Right renal pelvis (tissue), 4 donors: ENCODE measurements around the gene SBK2. TPM values are rescaled to one million over a fixed set of nuclear protein-coding genes. Genes with fewer than 3 reads are reported as not detected.
A peak's percentile ranks its signal among the peaks of the same experiment; 100 is the strongest.

Experiments used
- DNase-seq, 4 donors: peaks; one replicate each; pipeline ENCODE4 v3.0.0-alpha.2; 2013; ENCODE audit warnings: low read depth in 4 of 4, low spot score in 3 of 4, missing footprints in 1 of 4
- polyA plus RNA-seq, 4 donors: library from polyadenylated mRNA; unstranded; fragments of 120-200 nt; gene quantifications; one replicate each; pipeline ENCODE4 v1.2.1, GENCODE V29; 2013; ENCODE audit not compliant: insufficient read length in 4 of 4

SBK2 gene
- polyA plus RNA-seq, 4 donors: 0.62 to 0.97 (median 0.67) TPM

GRCh38 chr19:55554741-55555152 is 17.8 kb upstream of the SBK2 start:
- DNase-seq: no peak

GRCh38 chr19:55554302-55554701 is 17.4 kb upstream of the SBK2 start:
- no peak for DNase-seq

DNA sequence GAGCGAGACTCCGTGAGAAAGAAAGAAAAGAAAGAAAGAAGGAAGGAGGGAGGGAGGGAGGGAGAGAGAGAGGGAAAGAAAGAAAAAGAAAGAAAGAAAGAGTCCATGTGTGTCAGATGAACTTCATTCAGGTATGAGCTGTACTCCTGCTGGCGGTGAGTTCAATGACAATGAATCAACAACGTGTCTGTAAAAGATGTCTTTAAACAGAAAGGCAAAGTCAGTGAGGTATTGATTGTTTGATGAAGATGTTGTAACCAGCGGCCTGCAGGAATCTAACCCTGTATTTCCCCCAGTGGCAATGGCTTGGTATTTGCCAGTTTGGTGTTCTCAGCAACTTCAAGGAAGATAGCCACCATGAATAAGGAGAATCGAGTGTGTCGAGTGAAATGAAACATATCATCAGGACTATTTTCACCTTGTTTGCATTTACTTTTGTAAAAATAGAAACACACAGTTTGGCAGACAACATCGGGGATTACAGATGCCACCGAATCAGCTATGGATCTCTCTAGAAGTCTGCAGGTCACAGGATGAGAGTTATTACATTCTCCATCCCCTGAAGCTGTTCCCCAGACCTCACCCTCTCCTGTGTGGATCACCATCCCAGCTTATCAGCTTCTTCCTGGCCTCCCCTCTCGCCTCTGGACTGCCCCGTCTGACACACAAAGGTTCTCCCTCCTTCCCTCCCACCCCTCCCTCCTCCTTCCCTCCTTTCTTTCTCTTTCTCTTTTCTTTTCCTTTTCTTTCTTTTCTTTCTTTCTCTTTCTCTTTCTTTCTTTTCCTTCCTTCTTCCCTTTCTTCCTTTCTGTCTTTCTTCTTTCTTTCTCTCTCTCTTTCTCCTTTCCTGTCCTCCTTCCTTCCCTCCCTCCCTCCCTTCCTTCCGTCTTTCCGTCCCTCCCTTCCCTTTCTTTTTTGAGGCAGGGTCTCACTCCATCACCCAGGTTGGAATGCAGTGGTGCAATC is 16.6 kb upstream of the SBK2 start:
- DNase-seq: no peak

DNA sequence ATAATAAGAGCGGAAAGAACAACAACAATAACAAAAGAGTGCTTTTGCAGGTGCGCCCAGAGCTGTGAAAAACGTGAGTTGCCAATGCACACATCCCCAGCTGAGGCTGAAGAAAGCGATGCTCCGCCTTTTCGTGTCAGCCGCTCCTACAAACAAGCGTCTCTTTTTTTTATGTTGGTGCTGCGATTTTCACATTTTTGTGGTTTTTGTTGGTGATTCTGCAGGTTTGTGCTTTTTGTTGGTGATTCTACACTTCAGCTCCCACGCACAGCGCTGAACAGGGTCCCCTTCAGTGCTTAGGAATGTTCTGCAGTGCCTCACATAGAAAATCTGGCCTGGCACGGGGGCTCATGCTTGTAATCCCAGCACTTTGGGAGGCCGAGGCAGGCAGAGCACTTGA is 15.7 kb upstream of the SBK2 start:
- DNase-seq: no peak

DNA sequence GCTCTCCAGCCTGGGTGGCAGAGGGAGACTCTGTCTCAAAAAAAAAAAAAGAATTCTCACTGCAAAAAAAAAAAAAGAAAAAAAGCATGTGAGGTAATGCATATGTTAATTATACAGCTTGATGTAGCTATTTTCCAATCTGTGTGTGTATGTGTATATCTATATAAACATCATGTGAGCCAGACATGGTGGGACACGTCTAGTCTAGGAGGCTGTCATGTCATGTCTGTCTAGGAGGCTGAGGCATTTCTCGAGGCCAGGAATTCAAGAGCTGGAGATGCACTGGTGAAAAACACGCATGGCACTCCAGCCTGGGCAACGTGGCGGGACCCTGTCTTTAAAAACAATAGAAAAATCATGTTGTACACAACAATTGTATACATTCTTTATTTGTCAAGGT is 15.3 kb upstream of the SBK2 start:
- no peak for DNase-seq

DNA sequence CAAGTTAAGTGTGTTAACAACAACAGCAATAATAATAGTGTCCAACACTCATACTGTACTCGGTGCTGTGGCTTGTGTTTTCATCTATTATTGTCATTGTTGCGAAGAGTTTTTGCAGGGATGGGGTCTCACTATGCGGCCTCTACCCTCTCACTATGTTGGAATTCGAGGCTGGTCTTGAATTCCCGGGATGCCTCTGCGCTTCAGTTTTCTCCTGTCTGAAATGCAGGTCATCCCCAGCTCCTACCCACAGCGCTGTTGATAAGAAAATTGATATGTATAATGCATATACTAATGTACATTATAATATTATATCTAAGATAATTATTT is 13.4 kb upstream of the SBK2 start:
- no peak for DNase-seq

- DNase-seq: peak in 2 of 4 donors; percentile 74 to 77
Observed at GRCh38 chr19:55549500-55550320, 12.8 kb upstream of the SBK2 start.

GRCh38 chr19:55546822-55547614 is 10.1 kb upstream of the SBK2 start:
- DNase-seq: no peak

- DNase-seq: no peak
Observed at GRCh38 chr19:55546011-55546410, 9.1 kb upstream of the SBK2 start.

GRCh38 chr19:55545443-55545842 is 8.5 kb upstream of the SBK2 start, which contains the start of gene SBK3:
Gene SBK3, minus strand, starts transcription at chr19:55545543. Its CDS starts 0 bp downstream, at chr19:55545543.
- no peak for DNase-seq

GRCh38 chr19:55544776-55545439 is 8.0 kb upstream of the SBK2 start:
- no peak for DNase-seq

DNA sequence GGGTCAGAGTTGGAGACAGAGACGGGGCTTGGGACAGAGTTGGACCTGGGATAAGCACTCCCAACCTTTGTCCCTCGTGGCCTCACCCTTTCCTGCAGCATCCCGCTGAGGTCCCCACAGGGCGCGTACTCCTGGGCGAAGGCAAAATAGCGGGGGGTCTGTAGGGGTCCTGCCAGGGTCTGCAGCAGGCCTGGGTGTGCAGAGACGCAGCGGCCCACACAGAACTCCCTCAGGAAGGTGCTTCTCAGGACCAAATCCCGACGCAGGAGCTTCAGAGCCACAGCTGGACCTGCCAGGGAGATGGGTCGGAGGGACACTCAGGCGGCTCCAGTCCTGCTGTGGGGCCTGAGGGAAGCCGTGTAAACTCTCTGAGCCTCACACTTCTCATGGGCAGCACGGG is 7.1 kb upstream of the SBK2 start:
- DNase-seq: no peak

DNA sequence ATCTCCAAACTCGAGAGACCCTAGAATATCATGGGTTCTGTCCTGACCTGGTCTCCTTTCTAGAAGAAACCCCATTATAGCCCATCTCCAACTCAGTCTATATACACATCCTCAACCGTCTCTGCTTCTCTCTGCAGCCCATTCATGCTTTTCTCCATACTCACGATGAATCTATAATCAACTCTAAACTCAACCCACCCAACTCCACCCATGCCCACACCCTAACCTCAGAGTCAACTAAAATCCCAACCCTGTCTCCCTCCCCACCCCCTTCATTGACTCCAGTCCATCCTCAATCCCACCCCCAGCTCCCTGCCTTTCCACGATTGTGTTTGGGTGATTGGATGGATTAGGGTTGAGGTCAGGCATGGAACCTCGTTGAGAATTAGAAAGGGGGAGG is 6.6 kb upstream of the SBK2 start:
- DNase-seq: no peak

DNA sequence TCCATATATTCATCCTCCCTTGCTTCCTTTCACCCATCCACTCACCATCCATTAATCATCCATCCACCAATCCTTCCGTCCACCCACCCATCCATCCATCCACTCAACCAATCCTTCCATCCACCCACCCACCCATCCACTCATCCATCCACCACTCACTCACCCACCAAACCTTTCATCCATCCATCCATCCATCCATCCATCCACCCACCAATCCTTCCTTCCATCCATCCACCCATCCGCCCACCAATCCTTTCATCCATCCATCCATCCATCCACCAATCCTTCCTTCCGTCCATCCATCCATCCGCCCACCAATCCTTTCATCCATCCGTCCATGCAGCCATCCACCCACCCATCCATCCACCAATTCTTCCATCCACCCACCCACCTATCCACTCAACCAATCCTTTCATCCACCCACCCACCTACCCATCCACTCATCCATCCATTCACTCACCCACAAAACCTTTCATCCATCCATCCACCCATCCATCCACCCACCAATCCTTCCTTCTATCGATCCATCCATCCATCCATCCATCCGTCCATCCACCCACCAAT is 5.4 kb upstream of the SBK2 start:
- no peak for DNase-seq

DNA sequence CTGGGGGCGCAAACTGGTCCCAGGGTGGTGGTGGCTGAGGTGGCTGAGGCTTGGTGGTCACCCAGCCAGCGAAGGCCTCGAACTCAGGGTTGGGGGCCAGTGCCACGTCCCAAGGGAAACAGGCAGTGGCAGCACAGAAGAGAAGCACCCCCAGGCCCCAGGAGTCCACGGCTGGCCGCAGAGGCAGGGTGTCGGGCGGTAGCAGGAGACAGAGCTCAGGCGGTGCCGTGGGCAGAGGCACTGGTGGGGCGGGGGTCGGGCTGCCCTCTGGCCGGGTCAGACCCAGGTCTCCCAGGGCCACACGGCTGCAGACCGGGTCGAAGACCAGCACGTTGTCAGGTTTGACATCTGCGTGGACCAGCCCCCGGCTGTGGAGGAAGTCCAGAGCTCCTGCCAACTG is 4.2 kb upstream of the SBK2 start:
- DNase-seq: no peak

DNA sequence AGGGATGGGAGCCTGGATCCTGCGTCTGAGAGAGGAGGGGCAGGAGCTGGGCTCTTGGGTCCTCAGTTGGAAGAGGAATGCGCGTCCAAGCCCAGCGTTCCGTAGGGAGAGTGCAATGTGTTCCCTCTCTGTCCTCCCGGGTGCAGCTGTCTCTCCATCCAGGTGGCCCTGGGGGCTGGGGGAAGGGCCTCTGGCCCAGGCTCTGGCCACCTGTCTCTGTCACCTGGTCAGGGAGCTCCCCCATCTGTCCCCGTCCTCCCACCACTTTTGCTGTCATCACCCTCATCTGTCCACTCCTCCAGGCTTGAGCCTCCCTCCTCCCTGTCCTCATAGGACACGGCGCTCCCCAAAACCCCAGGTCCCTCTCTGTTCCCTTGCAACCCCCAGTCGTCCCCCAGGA is 3.7 kb upstream of the SBK2 start:
- DNase-seq: no peak

DNA sequence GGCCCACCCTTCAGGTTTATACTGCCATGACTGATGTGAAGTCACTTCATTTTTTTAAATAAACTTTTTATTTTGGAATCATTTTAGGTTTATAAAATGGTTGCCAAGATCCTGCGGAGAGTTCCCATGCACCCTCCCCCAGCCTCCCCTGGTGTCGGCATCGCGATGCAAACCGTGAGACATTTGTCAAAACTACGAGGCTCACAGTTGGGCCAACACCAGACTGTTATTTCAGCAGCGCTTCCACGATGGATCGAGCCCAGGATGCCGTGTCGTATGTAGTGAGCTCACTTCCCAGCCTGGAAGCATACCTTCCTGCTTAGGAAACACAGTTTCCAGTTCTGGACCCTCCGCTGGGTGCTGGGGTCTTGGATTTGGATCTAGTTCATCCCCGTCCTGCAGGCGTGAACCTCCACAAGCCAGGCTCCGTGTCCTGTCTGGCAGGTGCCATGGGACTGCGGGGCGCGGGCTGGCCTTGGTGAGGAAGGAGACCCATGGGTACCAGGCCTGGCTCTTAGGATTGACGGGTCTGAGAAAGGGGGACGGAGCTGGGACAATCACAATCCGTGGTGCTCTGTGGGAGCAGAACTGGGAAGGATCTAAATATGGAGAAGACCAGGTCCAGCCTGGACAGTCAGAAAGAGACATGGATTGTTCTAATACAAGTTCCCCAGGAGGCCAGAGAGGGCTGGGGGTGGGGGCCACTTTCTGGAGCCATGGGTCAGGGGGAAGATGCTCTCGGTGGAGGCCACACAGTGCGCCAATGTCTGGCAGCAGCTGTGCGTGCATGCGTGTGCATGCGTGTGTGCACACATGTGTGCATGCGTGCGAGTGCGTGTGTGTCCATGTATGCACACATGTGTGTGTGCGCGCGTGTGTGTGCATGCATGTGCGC is 2.4 kb upstream of the SBK2 start:
- no peak for DNase-seq

- no peak for DNase-seq
Observed at GRCh38 chr19:55538132-55538531, 1.2 kb upstream of the SBK2 start.

- DNase-seq: no peak
Observed at GRCh38 chr19:55537741-55538111, 793 bp upstream of the SBK2 start.
